ENCODE measurements around the gene FYTTD1.

The FYTTD1 gene

DNA sequence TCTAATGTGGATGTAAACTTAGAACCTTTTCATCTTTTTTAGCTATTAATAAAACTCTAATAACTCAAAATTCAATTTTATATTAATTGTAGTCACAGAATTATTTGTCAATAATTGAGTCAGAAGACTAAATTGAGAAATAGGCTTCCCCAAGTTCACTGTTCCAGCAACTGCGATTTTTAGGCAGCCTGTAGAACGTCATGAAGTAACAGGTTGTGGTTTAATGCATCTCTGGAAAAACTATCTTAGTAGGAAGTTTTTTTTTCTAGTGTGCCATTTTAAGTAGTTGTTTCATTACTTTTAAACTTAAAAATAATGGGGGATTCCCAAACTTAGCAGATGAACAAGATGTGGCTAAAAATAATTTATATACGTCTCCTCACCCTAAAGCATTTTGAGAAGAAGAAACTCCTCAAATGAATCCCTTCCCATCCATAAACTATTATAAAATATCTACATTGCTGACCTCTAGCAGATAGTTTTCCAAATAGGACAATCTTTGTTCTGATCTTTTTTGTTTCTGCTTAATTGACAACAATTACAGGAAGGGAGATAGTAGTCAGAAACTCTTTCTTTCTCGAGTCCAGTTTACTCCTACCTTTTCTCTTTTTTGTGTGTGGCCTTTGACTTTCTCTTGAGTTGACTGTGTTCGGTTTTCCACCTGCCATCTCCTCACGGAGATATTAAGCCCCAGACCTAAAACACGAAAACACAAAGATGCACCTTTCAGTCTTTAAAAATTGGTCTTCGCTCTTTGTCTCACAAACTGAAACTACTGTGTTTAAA lies 84.4 kb downstream of the FYTTD1 start:
- no peak for DNase-seq (ENCODE audit: low spot score)

DNA sequence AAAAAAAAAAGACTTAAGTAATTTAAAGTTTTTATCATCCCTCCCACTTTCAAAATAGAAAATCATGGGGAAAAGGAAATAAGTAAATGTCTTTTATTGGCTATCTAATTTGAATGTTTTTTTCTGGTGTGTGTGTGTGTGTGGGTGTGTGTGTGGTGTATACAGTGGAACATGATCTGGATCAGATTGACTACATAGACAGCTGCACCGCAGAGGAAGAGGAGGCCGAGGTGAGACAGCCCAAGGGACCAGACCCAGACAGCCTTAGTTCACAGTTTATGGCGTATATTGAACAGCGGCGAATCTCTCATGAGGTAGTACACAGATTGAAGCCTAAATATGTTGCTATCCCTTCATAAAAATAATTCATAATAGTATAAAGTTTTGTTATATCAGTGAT lies 85.8 kb downstream of the FYTTD1 start:
- no peak for DNase-seq (ENCODE audit: low spot score)

DNA sequence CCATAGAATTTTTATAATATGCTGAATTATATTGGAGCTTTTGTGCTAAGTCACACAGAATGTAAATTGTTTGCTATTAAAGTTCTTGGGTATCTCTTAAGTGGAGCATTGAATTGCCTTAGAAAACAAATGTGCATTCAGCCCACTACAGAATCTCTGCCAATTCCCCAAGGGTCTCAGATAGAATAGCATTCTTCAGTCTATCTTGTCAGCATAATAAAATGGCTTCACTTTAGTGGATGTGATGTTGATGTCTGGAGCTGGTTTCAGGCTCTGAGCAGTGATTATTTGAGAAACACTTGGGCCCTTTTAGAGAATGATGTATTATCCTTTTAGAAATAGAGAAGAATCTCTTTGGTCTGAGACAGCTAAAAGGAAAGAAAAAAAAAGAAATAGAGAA lies 86.6 kb downstream of the FYTTD1 start:
- no peak for DNase-seq (ENCODE audit: low spot score)
